Measurements from ENCODE around the gene MID1.

Gene MID1

GRCh38 chrX:10630320-10630719 lies 9.9 kb upstream of the MID1 start:
- Histone ChIP-seq H2AFZ (ENCODE audit: low read depth, low read length, severe bottlenecking) (no peak overlapping the region), H3K4me2 (ENCODE audit: low read depth, low read length, poor library complexity, severe bottlenecking) (no peak overlapping the region), H3K4me3 (ENCODE audit: insufficient read depth, low read length, poor library complexity, severe bottlenecking) (no peak overlapping the region), H3K27ac (ENCODE audit: low read depth, low read length) (no peak overlapping the region), H3K79me2 (ENCODE audit: insufficient read depth, low read length) (no peaks in the 10 kb centered on the region), H3F3A (ENCODE audit: insufficient read depth) (no peaks in the 10 kb centered on the region), H3K9ac (ENCODE audit: low read length) (no peak overlapping the region), H3K9me3 (ENCODE audit: insufficient read depth, low read length) (no peaks in the 10 kb centered on the region), H3K36me3 (ENCODE audit: low read length) (no peaks in the 10 kb centered on the region), H3K9me2 (replicated peaks; ENCODE audit: insufficient read depth, low read length) (no peaks in the 10 kb centered on the region), H3K27me3 (ENCODE audit: low read length) (no peaks in the 10 kb centered on the region), H4K20me1 (ENCODE audit: low read depth, low read length) (no peaks in the 10 kb centered on the region)
- TF ChIP-seq EZH2phosphoT487 (conservative IDR thresholded peaks at IDR 0.05; ENCODE audit: low read length), result no peak
- TF ChIP-seq, protein P1, sequence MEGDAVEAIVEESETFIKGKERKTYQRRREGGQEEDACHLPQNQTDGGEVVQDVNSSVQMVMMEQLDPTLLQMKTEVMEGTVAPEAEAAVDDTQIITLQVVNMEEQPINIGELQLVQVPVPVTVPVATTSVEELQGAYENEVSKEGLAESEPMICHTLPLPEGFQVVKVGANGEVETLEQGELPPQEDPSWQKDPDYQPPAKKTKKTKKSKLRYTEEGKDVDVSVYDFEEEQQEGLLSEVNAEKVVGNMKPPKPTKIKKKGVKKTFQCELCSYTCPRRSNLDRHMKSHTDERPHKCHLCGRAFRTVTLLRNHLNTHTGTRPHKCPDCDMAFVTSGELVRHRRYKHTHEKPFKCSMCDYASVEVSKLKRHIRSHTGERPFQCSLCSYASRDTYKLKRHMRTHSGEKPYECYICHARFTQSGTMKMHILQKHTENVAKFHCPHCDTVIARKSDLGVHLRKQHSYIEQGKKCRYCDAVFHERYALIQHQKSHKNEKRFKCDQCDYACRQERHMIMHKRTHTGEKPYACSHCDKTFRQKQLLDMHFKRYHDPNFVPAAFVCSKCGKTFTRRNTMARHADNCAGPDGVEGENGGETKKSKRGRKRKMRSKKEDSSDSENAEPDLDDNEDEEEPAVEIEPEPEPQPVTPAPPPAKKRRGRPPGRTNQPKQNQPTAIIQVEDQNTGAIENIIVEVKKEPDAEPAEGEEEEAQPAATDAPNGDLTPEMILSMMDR (IDR thresholded peaks at IDR 0.05; ENCODE audit: insufficient read depth, low read length, poor library complexity, severe bottlenecking), result no peak

- no peaks in the 10 kb centered on the region for H3K9me2 ChIP-seq (replicated peaks; ENCODE audit: insufficient read depth, low read length)
- no peaks in the 10 kb centered on the region for H3K27me3 ChIP-seq (ENCODE audit: low read length)
- no peak overlapping the region for H3K4me3 ChIP-seq (ENCODE audit: insufficient read depth, low read length, poor library complexity, severe bottlenecking)
- no peaks in the 10 kb centered on the region for H3F3A ChIP-seq (ENCODE audit: insufficient read depth)
- no peaks in the 10 kb centered on the region for H3K9me3 ChIP-seq (ENCODE audit: insufficient read depth, low read length)
- no peak overlapping the region for H3K4me2 ChIP-seq (ENCODE audit: low read depth, low read length, poor library complexity, severe bottlenecking)
- H3K27ac ChIP-seq (ENCODE audit: low read depth, low read length), result no peak overlapping the region
- H4K20me1 ChIP-seq (ENCODE audit: low read depth, low read length), result no peaks in the 10 kb centered on the region
- H2AFZ ChIP-seq (ENCODE audit: low read depth, low read length, severe bottlenecking), result no peak overlapping the region
- H3K9ac ChIP-seq (ENCODE audit: low read length), result no peak overlapping the region
- no peak for TF ChIP-seq EZH2phosphoT487 (conservative IDR thresholded peaks at IDR 0.05; ENCODE audit: low read length)
- TF ChIP-seq, protein P1 (IDR thresholded peaks at IDR 0.05; ENCODE audit: insufficient read depth, low read length, poor library complexity, severe bottlenecking), result no peak
- no peaks in the 10 kb centered on the region for H3K79me2 ChIP-seq (ENCODE audit: insufficient read depth, low read length)
- H3K36me3 ChIP-seq (ENCODE audit: low read length), result no peaks in the 10 kb centered on the region
These were observed 9.5 kb upstream of the MID1 start for GRCh38 chrX:10629905-10630304.

GRCh38 chrX:10628906-10629305 lies 8.5 kb upstream of the MID1 start:
- Histone ChIP-seq H3K4me3 (ENCODE audit: insufficient read depth, low read length, poor library complexity, severe bottlenecking) (no peak overlapping the region), H4K20me1 (ENCODE audit: low read depth, low read length) (no peaks in the 10 kb centered on the region), H3K9ac (ENCODE audit: low read length) (no peak overlapping the region), H3K36me3 (ENCODE audit: low read length) (no peaks in the 10 kb centered on the region), H3K4me2 (ENCODE audit: low read depth, low read length, poor library complexity, severe bottlenecking) (no peak overlapping the region), H3K9me2 (replicated peaks; ENCODE audit: insufficient read depth, low read length) (no peaks in the 10 kb centered on the region), H3F3A (ENCODE audit: insufficient read depth) (no peaks in the 10 kb centered on the region), H3K79me2 (ENCODE audit: insufficient read depth, low read length) (no peaks in the 10 kb centered on the region), H3K27me3 (ENCODE audit: low read length) (no peaks in the 10 kb centered on the region), H2AFZ (ENCODE audit: low read depth, low read length, severe bottlenecking) (no peak overlapping the region), H3K27ac (ENCODE audit: low read depth, low read length) (no peak overlapping the region), H3K9me3 (ENCODE audit: insufficient read depth, low read length) (no peaks in the 10 kb centered on the region)
- no peak for TF ChIP-seq EZH2phosphoT487 (conservative IDR thresholded peaks at IDR 0.05; ENCODE audit: low read length)
- TF ChIP-seq, protein P1 (IDR thresholded peaks at IDR 0.05; ENCODE audit: insufficient read depth, low read length, poor library complexity, severe bottlenecking), result no peak

Data from SU-DHL-6 (cell line).